Nephron progenitor cell (in vitro differentiated cells): ENCODE results near the gene MGRN1.

Experiments used
- DNase-seq: peaks from one replicate; pipeline ENCODE4 v3.0.0; 2021
- H3K27ac Mint-ChIP-seq: 2 replicates; pipeline ENCODE4 v1.8.0; 2021; ENCODE audit warnings: mild to moderate bottlenecking, moderate library complexity, mixed read lengths
- H3K27me3 Mint-ChIP-seq: 2 replicates; pipeline ENCODE4 v1.8.0; 2021; ENCODE audit warnings: mild to moderate bottlenecking, low read depth, mixed read lengths; ENCODE audit not compliant: poor library complexity
- H3K36me3 Mint-ChIP-seq: 2 replicates; pipeline ENCODE4 v1.8.0; 2021; ENCODE audit warnings: low read depth, mixed read lengths
- H3K4me1 Mint-ChIP-seq: 2 replicates; pipeline ENCODE4 v1.8.0; 2021; ENCODE audit warnings: mixed read lengths
- H3K4me3 Mint-ChIP-seq: 2 replicates; pipeline ENCODE4 v1.8.0; 2021; ENCODE audit warnings: mild to moderate bottlenecking, moderate library complexity, mixed read lengths
- H3K9me3 Mint-ChIP-seq: 2 replicates; pipeline ENCODE4 v1.8.0; 2021; ENCODE audit warnings: mild to moderate bottlenecking, moderate library complexity, mixed read lengths
- TF ChIP-seq, protein P1 (sequence below): fragments of 200-600 bp; sonication (generic); IDR thresholded peaks from 2 replicates; pipeline ENCODE4 v1.5.0; 2021; ENCODE audit warnings: antibody characterized with exemption

MGRN1 gene

GRCh38 chr16:4733211-4733742, 108.7 kb downstream of the MGRN1 start:
- TF ChIP-seq, protein P1, sequence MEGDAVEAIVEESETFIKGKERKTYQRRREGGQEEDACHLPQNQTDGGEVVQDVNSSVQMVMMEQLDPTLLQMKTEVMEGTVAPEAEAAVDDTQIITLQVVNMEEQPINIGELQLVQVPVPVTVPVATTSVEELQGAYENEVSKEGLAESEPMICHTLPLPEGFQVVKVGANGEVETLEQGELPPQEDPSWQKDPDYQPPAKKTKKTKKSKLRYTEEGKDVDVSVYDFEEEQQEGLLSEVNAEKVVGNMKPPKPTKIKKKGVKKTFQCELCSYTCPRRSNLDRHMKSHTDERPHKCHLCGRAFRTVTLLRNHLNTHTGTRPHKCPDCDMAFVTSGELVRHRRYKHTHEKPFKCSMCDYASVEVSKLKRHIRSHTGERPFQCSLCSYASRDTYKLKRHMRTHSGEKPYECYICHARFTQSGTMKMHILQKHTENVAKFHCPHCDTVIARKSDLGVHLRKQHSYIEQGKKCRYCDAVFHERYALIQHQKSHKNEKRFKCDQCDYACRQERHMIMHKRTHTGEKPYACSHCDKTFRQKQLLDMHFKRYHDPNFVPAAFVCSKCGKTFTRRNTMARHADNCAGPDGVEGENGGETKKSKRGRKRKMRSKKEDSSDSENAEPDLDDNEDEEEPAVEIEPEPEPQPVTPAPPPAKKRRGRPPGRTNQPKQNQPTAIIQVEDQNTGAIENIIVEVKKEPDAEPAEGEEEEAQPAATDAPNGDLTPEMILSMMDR: no peak
- H3K36me3 Mint-ChIP-seq: peaks cover 21% of the 10 kb centered on the region
- H3K27me3 Mint-ChIP-seq: peaks cover 13% of the 10 kb centered on the region
- H3K27ac Mint-ChIP-seq: peak overlapping the region; percentile 77
- no peaks in the 10 kb centered on the region for H3K9me3 Mint-ChIP-seq
- peak overlapping the region; percentile 94 for H3K4me3 Mint-ChIP-seq
- DNase-seq: no peak
- H3K4me1 Mint-ChIP-seq: peaks cover 44% of the 10 kb centered on the region

DNA sequence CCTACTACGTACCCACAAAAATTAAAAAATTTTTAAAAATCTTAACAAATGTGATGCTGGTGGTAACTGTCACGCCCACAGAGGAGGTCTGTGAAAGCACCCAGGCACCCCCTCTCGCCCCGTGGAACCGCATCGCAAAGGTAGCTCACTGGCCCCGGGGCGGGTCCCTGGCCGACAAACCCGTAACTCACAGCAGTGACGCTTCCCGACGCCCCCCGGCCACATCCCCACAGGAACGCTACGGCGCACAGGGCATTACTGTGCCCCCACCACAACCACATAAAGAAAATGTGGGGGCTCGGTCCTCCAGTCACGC, 109.1 kb downstream of the MGRN1 start:
- H3K27ac Mint-ChIP-seq: peak overlapping the region; percentile 83
- peaks cover 17% of the 10 kb centered on the region for H3K36me3 Mint-ChIP-seq
- H3K27me3 Mint-ChIP-seq: peaks cover 13% of the 10 kb centered on the region
- H3K9me3 Mint-ChIP-seq: no peaks in the 10 kb centered on the region
- H3K4me3 Mint-ChIP-seq: peak overlapping the region; percentile 94
- TF ChIP-seq, protein P1: no peak
- DNase-seq: no peak
- peaks cover 42% of the 10 kb centered on the region for H3K4me1 Mint-ChIP-seq

- Mint-ChIP-seq H3K27me3 (peaks cover 13% of the 10 kb centered on the region), H3K4me1 (peaks cover 38% of the 10 kb centered on the region), H3K9me3 (no peaks in the 10 kb centered on the region), H3K27ac (peak within 1 kb of the TSS; percentile 99), H3K4me3 (peak within 1 kb of the TSS; percentile 94), H3K36me3 (peaks cover 13% of the 10 kb centered on the region)
- DNase-seq: peak; percentile 93
- TF ChIP-seq, protein P1: no peak
These were observed 109.6 kb downstream of the MGRN1 start, which contains the start of the genes ANKS3 and DNAAF8 for GRCh38 chr16:4734063-4734729. Gene ANKS3, minus strand, starts transcription at chr16:4734271. Its CDS starts 4,122 bp downstream, at chr16:4730149. Gene DNAAF8, plus strand, starts transcription at chr16:4734537. Its CDS starts 1,978 bp downstream, at chr16:4736515.

- Mint-ChIP-seq H3K4me1 (peaks cover 34% of the 10 kb centered on the region), H3K36me3 (peaks cover 8% of the 10 kb centered on the region)
These were observed 110.3 kb downstream of the MGRN1 start for GRCh38 chr16:4734730-4735535.

DNA sequence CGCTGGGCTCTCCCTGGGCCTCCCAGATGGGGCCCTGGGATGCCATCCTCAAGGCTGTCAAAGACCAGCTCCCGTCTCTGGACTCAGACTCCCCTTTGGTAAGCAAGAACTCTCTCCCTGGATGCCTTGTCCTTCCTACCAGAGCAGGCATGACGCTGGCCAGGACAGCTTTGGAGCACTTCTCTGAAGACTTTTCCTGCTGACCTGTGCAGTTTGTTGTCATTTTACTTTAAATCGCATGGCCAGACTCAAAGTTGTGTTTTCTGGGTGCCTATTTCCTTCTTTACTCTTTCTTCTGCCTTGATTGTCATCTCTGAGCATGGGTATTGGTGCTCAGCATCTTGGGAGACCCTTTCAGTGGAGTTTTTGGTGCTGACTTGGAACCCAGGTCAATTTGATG, 111.9 kb downstream of the MGRN1 start:
- Mint-ChIP-seq H3K27ac (no peak overlapping the region), H3K4me3 (peak overlapping the region; percentile 47), H3K4me1 (peaks cover 27% of the 10 kb centered on the region), H3K36me3 (no peaks in the 10 kb centered on the region), H3K27me3 (peaks cover 16% of the 10 kb centered on the region), H3K9me3 (no peaks in the 10 kb centered on the region)
- DNase-seq: no peak
- TF ChIP-seq, protein P1: no peak

More at GRCh38 chr16:4734730-4735535, 110.3 kb downstream of the MGRN1 start:
- Mint-ChIP-seq H3K4me3 (peak overlapping the region; percentile 94), H3K9me3 (no peaks in the 10 kb centered on the region), H3K27ac (peak overlapping the region; percentile 99), H3K27me3 (peaks cover 13% of the 10 kb centered on the region)
- TF ChIP-seq, protein P1: no peak
- DNase-seq: peak; percentile 96
